Activated naive CD4-positive, alpha-beta T cell treated with anti-CD3 and anti-CD28 coated beads, Interleukin-2, amount 50 U/mL, for 72 hours (primary cell): ENCODE measurements around the gene ZNF740. TPM values are rescaled to one million over a fixed set of nuclear protein-coding genes. Genes with fewer than 3 reads are reported as not detected.
A peak's percentile ranks its signal among the peaks of the same experiment; 100 is the strongest.

Source experiments
- ATAC-seq, 2 donors: fragments of 150-1000 bp; cut with Tn5 transposase; 2 replicates each; pipeline ENCODE4 v1.10.0; 2021; ENCODE audit warnings: mild to moderate bottlenecking in 2 of 2, moderate library complexity in 2 of 2
- DNase-seq, 2 donors: peaks; one replicate each; pipeline ENCODE4 v3.0.0; 2021 to 2022; ENCODE audit warnings: low spot score in 2 of 2
- H3K27ac Mint-ChIP-seq, 2 donors: one replicate each; pipeline ENCODE4 v1.8.0; 2022; ENCODE audit warnings: mild to moderate bottlenecking in 2 of 2, mixed read lengths in 2 of 2
- H3K36me3 Mint-ChIP-seq, 2 donors: one replicate each; pipeline ENCODE4 v1.8.0; 2022; ENCODE audit warnings: mixed read lengths in 2 of 2
- H3K9me3 Mint-ChIP-seq, 2 donors: one replicate each; pipeline ENCODE4 v1.8.0; 2022; ENCODE audit warnings: mixed read lengths in 2 of 2
- total RNA-seq, 2 donors: library from RNA; stranded (reverse); gene quantifications; one replicate each; pipeline ENCODE4 v1.2.3, GENCODE V29; 2022

ZNF740 gene
- total RNA-seq, 2 donors from 2014 or later, result 36.8 to 43.2 TPM

- ATAC-seq (no peak), DNase-seq (no peak)
- Mint-ChIP-seq H3K9me3 (no peaks in the 10 kb centered on the region), H3K36me3 (peaks cover 15 to 19% of the 10 kb centered on the region in 2 donors), H3K27ac (peak overlapping the region in 1 of 2 donors; percentile 87)
Observed at GRCh38 chr12:53187145-53187899, 6.8 kb downstream of the ZNF740 start.

GRCh38 chr12:53190108-53190729 is 9.7 kb downstream of the ZNF740 start:
- peak; percentile 78 to 88 for ATAC-seq
- Mint-ChIP-seq H3K36me3 (peaks cover 6 to 7% of the 10 kb centered on the region in 2 donors), H3K27ac (peak overlapping the region; percentile 33 to 51), H3K9me3 (no peaks in the 10 kb centered on the region)
- DNase-seq, result peak in 1 of 2 donors; percentile 48

- no peaks in the 10 kb centered on the region for H3K9me3 Mint-ChIP-seq
- H3K36me3 Mint-ChIP-seq, result peaks cover 0 to 7% of the 10 kb centered on the region in 2 donors
- ATAC-seq (no peak), DNase-seq (no peak)
- H3K27ac Mint-ChIP-seq, result peak overlapping the region in 1 of 2 donors; percentile 38
Observed at GRCh38 chr12:53191096-53191884, 10.8 kb downstream of the ZNF740 start.

- Mint-ChIP-seq H3K27ac (peak overlapping the region; percentile 38 to 77), H3K36me3 (peaks cover 0 to 7% of the 10 kb centered on the region in 2 donors), H3K9me3 (no peaks in the 10 kb centered on the region)
- ATAC-seq (no peak), DNase-seq (no peak)
Observed at GRCh38 chr12:53191885-53192530, 11.5 kb downstream of the ZNF740 start.

GRCh38 chr12:53192531-53193021 is 12.1 kb downstream of the ZNF740 start:
- no peak for ATAC-seq
- H3K36me3 Mint-ChIP-seq, result peaks cover 0 to 2% of the 10 kb centered on the region in 2 donors
- peak overlapping the region; percentile 38 to 77 for H3K27ac Mint-ChIP-seq

GRCh38 chr12:53193040-53193439 is 12.5 kb downstream of the ZNF740 start:
- H3K9me3 Mint-ChIP-seq, result no peaks in the 10 kb centered on the region
- H3K36me3 Mint-ChIP-seq, result no peaks in the 10 kb centered on the region
- peak overlapping the region in 1 of 2 donors; percentile 44 for H3K27ac Mint-ChIP-seq

More at GRCh38 chr12:53192531-53193021, 12.1 kb downstream of the ZNF740 start:
- DNase-seq, result no peak
- H3K9me3 Mint-ChIP-seq, result no peaks in the 10 kb centered on the region

GRCh38 chr12:53193985-53194716 is 13.6 kb downstream of the ZNF740 start:
- Mint-ChIP-seq H3K9me3 (no peaks in the 10 kb centered on the region), H3K36me3 (no peaks in the 10 kb centered on the region), H3K27ac (peak overlapping the region; percentile 47 to 80)
- ATAC-seq (no peak), DNase-seq (no peak)

More at GRCh38 chr12:53193040-53193439, 12.5 kb downstream of the ZNF740 start:
- DNase-seq, result no peak
- ATAC-seq, result no peak

GRCh38 chr12:53194973-53195372 is 14.5 kb downstream of the ZNF740 start:
- DNase-seq (no peak), ATAC-seq (no peak)
- peak overlapping the region in 1 of 2 donors; percentile 37 for H3K27ac Mint-ChIP-seq
- no peaks in the 10 kb centered on the region for H3K36me3 Mint-ChIP-seq
- no peaks in the 10 kb centered on the region for H3K9me3 Mint-ChIP-seq

- ATAC-seq (no peak), DNase-seq (no peak)
- Mint-ChIP-seq H3K9me3 (no peaks in the 10 kb centered on the region), H3K27ac (peak overlapping the region in 1 of 2 donors; percentile 37), H3K36me3 (peaks cover under 1 to 6% of the 10 kb centered on the region in 2 donors)
Observed at GRCh38 chr12:53195516-53196420, 15.2 kb downstream of the ZNF740 start.

- DNase-seq, result no peak
- Mint-ChIP-seq H3K27ac (peak overlapping the region in 1 of 2 donors; percentile 11), H3K36me3 (peaks cover 5 to 12% of the 10 kb centered on the region in 2 donors), H3K9me3 (no peaks in the 10 kb centered on the region)
- no peak for ATAC-seq
Observed at GRCh38 chr12:53196486-53196885, 16.0 kb downstream of the ZNF740 start.

GRCh38 chr12:53197011-53197640 is 16.6 kb downstream of the ZNF740 start:
- H3K9me3 Mint-ChIP-seq, result no peaks in the 10 kb centered on the region
- H3K36me3 Mint-ChIP-seq, result peaks cover 5 to 12% of the 10 kb centered on the region in 2 donors
- ATAC-seq, result no peak
- H3K27ac Mint-ChIP-seq, result no peak overlapping the region
- DNase-seq, result no peak

- H3K9me3 Mint-ChIP-seq, result no peaks in the 10 kb centered on the region
- peak in 1 of 2 donors; percentile 56 for DNase-seq
- peaks cover 5 to 18% of the 10 kb centered on the region in 2 donors for H3K36me3 Mint-ChIP-seq
- ATAC-seq, result peak; percentile 17 to 24
- H3K27ac Mint-ChIP-seq, result peak overlapping the region; percentile 52 to 87
Observed at GRCh38 chr12:53198486-53199110, 18.1 kb downstream of the ZNF740 start.

- Mint-ChIP-seq H3K36me3 (peaks cover 5 to 18% of the 10 kb centered on the region in 2 donors), H3K27ac (no peak overlapping the region), H3K9me3 (no peaks in the 10 kb centered on the region)
- no peak for DNase-seq
- ATAC-seq, result no peak
Observed at GRCh38 chr12:53199700-53200099, 19.2 kb downstream of the ZNF740 start.

GRCh38 chr12:53200107-53200457 is 19.6 kb downstream of the ZNF740 start:
- DNase-seq, result no peak
- Mint-ChIP-seq H3K36me3 (peaks cover 5 to 18% of the 10 kb centered on the region in 2 donors), H3K9me3 (no peaks in the 10 kb centered on the region), H3K27ac (peak overlapping the region in 1 of 2 donors; percentile 75)
- ATAC-seq, result peak in 1 of 2 donors; percentile 5
